SHP77 treated with DMSO at 0.1 percent for 48 hours (cell line): ENCODE results near the gene CEBPB.
"Not testable (repeated sequence)": the region's sequence is repeated elsewhere in the genome, so short reads cannot be mapped to it uniquely, and the experiment has no call there.

Experiments
- DNase-seq: peaks from one replicate; lab custom pipeline; 2025; lab: John Stamatoyannopoulos, UW

The CEBPB gene

GRCh38 chr20:50169329-50169823 is 21.3 kb upstream of the CEBPB start:
- DNase-seq: peak; percentile 21

DNA sequence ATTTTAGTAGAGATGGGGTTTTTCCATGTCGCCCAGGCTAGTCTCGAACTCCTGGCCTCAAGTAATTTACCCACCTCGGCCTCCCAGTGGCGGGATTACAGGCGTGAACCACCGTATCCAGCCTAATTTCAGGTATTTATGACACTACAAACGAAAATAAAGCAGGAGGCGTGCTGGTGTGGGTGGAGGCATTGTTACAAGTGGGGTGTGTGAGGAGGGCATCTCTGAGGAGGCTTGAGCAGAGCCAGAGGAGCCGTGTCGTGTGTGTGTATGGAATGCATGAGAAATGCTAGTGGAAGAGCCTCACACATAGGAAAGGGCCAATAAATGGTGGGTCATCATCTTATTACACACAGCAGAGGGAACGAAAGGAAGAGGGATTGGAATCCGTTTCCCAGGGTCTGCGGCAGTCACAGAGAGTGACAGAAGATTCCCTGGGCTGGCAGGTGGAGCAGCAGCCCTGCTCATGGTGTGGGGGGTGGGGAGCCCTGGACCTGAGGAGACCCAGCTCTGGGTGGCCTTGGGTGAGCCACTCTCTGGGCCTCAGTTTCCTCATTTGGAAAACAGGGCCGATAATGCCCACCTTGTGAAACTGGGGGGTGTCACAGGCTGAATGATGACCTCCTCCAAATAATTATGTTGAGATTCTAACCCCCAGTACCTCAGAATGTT is 19.9 kb upstream of the CEBPB start:
- DNase-seq: no peak

DNA sequence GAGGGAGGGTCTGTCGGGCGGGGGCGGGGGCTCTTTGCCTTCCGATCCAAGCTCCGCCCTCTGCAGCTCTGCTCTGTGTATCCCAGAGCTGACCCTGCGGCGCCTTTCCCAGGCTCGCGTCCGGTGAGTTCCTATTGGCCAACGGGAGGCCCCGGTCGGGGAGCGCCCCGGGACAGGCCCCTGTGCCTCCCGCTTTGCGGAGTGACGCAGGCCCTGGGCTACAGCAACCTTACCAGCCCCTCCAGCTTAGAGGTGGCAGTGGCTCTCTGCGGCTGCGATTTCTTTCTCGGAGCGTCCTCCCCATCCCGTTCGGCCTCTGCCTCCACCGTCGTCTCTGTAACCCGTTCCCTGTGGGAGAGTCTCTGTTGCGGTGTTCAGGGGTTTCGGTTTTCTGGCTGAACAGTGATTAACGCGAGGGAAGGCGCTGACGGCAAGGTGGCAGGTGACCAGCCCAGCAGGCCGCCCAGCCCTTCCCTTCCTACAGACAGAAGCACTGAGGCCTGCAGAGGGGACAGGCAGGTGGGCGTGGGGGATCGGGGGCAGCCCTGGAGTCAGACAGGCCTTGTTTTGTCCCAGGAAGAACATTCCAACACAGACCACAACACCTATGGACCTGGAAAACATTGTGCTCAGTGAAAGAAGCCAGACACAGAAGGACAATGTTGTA is 18.1 kb upstream of the CEBPB start:
- DNase-seq: peak; percentile 74

DNA sequence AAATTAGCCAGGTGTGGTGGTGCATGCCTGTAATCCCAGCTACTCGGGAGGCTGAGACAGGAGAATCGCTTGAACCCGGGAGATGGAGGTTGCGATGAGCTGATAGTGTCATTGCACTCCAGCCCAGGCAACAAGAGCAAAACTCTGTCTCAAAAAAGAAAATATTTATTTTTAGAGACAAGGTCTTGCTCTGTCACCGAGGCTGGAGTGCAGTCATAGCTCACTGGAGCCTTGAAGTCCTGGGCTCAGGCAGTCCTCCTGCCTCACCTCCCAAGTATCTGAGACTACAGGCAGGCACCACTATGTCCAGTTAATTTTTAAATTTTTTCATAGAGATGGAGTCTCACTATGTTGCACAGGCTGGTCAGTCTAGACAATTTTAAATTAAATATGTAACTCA is 16.2 kb upstream of the CEBPB start:
- no peak for DNase-seq

DNA sequence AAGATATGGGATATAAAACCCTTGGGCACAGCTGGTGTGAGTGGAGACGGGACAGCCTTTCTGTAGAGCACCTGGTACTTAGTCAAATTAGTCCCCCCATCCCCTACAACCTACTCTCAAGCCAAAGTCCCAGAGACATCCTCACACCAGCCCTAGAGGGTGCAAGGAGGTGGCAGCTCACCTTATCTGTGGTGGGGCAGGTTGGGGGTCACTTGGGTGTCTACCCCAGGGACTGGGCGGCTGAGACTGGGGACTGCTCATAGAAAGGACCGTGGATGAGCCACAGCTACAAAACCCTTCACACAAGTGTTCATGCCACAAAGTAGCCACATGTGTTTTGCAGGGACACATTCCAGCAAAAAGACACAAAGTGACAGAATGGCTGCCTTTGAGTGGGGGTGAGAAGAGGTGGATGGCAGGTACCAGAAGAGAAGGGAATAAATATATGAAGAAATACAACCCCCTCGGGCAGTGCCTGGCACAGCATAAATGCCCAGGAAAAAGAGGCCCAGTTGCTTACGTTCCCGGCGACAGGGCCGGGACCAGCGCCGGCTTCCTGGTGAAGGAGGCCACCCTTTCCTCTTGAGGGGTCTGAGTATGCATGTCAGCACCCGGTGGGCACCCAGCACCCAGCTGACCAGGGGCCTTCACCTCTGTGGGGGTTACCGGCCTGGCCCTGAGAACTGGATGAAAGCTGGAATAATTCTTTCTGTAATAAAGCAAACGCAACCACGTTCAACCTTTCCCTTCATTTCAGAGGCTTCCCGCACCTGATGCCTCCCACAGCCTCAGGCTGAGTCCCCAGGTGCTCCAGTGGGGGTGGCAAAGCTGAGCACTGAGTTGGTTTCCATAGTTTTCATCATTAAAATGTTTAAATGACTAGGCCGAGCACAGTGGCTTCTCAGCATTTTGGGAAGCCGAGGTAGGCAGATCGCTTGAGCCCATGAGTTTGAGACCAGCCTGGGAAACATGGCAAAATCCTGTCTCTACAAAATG is 14.4 kb upstream of the CEBPB start:
- DNase-seq: no peak

- not testable (repeated sequence) for DNase-seq
Observed at GRCh38 chr20:50178672-50179071, 12.0 kb upstream of the CEBPB start.

- no peak for DNase-seq
Observed at GRCh38 chr20:50181344-50181743, 9.3 kb upstream of the CEBPB start.

GRCh38 chr20:50182346-50182745 is 8.3 kb upstream of the CEBPB start:
- no peak for DNase-seq

DNA sequence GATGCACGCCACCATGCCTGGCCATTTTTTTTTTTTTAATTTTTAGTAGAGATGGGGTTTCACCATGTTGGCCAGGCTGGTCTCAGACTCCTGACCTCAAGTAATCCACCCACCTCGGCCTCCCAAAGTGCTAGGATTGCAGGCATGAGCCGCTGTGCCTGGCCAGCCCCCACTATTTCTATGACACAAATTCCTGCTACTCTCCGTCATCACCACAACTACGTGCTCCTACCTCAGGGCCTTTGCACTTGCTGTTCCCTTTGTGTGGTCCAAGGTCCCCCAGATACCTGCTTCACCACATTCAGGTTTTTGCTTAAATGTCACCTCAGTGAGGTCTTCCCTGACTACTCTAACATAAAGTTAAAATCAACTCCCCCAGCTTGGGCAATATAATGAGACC is 5.2 kb upstream of the CEBPB start:
- DNase-seq: no peak

DNA sequence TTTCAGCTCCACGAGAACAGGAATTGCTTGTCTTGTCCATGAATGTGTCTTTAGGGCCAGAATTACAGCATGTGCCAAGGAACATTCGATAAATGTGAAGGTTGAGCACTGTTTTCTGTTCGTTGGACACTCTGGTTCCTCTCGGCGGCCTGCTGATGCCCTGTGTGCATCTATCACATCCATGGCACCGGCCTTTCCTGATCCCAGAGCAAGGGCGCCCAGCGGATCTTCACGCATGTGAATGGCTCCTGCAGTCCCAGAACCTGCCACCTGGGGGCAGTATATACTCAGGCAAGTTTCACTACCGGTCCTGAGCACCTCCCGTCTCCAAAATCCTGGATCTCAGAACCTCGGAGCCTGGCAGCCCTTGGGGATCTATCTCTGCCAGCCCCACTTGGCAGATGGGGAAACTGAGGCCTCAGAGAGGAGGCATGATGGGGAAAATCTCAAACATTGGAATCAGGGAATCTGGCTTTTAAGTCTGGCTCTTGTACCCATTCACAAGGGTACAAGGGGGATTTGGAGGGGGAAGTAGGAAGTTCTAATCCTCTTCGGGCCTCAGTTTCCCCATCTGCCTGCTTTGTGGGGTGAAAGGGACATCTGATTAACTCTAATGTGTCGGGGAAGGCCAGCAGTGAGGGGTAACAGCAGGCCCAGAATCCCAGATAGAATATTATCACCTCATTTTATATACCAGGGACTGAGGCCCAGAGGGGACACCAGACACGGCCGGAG is 4.3 kb upstream of the CEBPB start:
- peak; percentile 16 for DNase-seq

- no peak for DNase-seq
Observed at GRCh38 chr20:50186987-50187402, 3.6 kb upstream of the CEBPB start.

- DNase-seq: no peak
Observed at GRCh38 chr20:50187403-50188051, 3.1 kb upstream of the CEBPB start.

DNA sequence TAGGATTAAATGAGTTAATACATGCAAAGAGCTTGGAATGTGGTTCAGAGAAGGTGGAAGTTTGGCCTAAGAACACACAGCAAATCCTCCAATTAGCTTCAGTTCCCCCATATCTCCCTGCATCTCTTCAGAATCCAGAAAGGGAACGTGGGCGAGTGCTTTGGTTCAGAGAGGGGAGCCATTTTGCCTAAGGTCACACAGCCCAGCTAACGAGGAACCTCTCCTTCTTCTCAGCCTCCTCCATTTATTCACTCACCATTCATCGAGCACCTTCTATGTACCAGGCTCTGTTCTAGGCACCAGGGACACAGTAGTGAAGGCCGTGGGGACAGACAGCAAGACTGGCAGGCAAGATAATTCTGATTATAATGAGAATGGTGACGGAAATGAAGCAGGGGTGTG is 2.3 kb upstream of the CEBPB start:
- DNase-seq: no peak

- no peak for DNase-seq
Observed at GRCh38 chr20:50188879-50189680, 1.6 kb upstream of the CEBPB start.

DNA sequence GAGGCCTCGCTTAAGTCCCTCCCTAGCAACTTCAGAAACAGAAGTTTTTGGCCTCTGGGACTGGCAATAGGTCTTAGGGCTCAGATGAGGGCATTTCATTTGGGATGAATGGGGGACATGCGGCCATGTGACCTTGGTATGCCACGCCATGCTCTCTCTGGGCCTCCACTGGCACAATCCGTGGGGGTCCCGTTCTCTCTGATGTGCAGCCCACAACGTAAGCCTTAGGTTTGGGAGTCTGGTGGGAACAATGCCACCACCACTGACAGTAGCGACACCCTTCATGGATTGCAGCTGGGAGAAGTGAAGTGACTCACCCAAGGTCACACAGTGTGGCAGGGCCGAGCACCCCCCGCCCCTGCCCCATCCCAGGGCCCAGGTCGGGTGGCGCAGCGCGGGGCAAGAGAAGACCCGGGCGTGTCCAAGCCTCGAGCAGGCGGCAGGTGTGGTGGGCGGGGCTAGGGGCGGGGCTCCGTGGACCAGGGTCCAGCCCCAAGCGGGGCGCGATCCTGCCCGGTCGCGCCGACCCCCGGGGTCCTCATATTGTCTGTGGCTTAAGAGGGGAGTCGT is 864 bp upstream of the CEBPB start:
- DNase-seq: no peak

GRCh38 chr20:50191065-50191543 is 474 bp downstream of the CEBPB start:
- no peak for DNase-seq

- peak; percentile 67 for DNase-seq
Observed at GRCh38 chr20:50191544-50192363, 1.1 kb downstream of the CEBPB start.

GRCh38 chr20:50192364-50193198 is 2.0 kb downstream of the CEBPB start:
- no peak for DNase-seq
